SW480 (cell line): ENCODE measurements around the gene ZFYVE9.
"Not testable (repeated sequence)": the region's sequence is repeated elsewhere in the genome, so short reads cannot be mapped to it uniquely, and the experiment has no call there.

Experiments
- DNase-seq: peaks from one replicate; pipeline ENCODE4 v3.0.0-alpha.2; 2016; ENCODE audit warnings: low spot score

The ZFYVE9 gene

GRCh38 chr1:52150946-52151345 lies 9.1 kb downstream of the ZFYVE9 start:
- no peak for DNase-seq

GRCh38 chr1:52152572-52152971 lies 10.7 kb downstream of the ZFYVE9 start:
- DNase-seq: no peak

- DNase-seq: no peak
These were observed 11.1 kb downstream of the ZFYVE9 start for GRCh38 chr1:52153010-52153409.

- DNase-seq: no peak
These were observed 12.0 kb downstream of the ZFYVE9 start for GRCh38 chr1:52153898-52154297.

GRCh38 chr1:52156460-52156859 lies 14.6 kb downstream of the ZFYVE9 start:
- DNase-seq: no peak

GRCh38 chr1:52157582-52157981 lies 15.7 kb downstream of the ZFYVE9 start:
- DNase-seq: no peak

GRCh38 chr1:52158218-52158617 lies 16.3 kb downstream of the ZFYVE9 start:
- no peak for DNase-seq

GRCh38 chr1:52159033-52159789 lies 17.3 kb downstream of the ZFYVE9 start:
- no peak for DNase-seq

- no peak for DNase-seq
These were observed 21.1 kb downstream of the ZFYVE9 start for GRCh38 chr1:52162947-52163346.

- no peak for DNase-seq
These were observed 22.7 kb downstream of the ZFYVE9 start for GRCh38 chr1:52164604-52165003.

- no peak for DNase-seq
These were observed 25.3 kb downstream of the ZFYVE9 start for GRCh38 chr1:52166996-52167753.

- no peak for DNase-seq
These were observed 26.6 kb downstream of the ZFYVE9 start for GRCh38 chr1:52168373-52169080.

- not testable (repeated sequence) for DNase-seq
These were observed 29.3 kb downstream of the ZFYVE9 start for GRCh38 chr1:52171149-52171548.

GRCh38 chr1:52179073-52179472 lies 37.2 kb downstream of the ZFYVE9 start:
- DNase-seq: no peak

GRCh38 chr1:52180176-52180575 lies 38.3 kb downstream of the ZFYVE9 start:
- DNase-seq: no peak

GRCh38 chr1:52181759-52182158 lies 39.9 kb downstream of the ZFYVE9 start:
- not testable (repeated sequence) for DNase-seq

- not testable (repeated sequence) for DNase-seq
These were observed 40.4 kb downstream of the ZFYVE9 start for GRCh38 chr1:52182328-52182727.

- no peak for DNase-seq
These were observed 41.0 kb downstream of the ZFYVE9 start for GRCh38 chr1:52182874-52183400.

GRCh38 chr1:52186449-52186848 lies 44.6 kb downstream of the ZFYVE9 start:
- DNase-seq: no peak

GRCh38 chr1:52189898-52190480 lies 48.1 kb downstream of the ZFYVE9 start:
- no peak for DNase-seq

GRCh38 chr1:52190500-52191252 lies 48.8 kb downstream of the ZFYVE9 start:
- no peak for DNase-seq
